ENCODE measurements around the gene NDUFB3. TPM values are rescaled to one million over a fixed set of nuclear protein-coding genes. Genes with fewer than 3 reads are reported as not detected.

NDUFB3 gene
- total and polyA plus RNA-seq, 2 donors (not counting 1 experiment from before 2014, with no cell fraction given) = 13.0 to 44.7 TPM

DNA sequence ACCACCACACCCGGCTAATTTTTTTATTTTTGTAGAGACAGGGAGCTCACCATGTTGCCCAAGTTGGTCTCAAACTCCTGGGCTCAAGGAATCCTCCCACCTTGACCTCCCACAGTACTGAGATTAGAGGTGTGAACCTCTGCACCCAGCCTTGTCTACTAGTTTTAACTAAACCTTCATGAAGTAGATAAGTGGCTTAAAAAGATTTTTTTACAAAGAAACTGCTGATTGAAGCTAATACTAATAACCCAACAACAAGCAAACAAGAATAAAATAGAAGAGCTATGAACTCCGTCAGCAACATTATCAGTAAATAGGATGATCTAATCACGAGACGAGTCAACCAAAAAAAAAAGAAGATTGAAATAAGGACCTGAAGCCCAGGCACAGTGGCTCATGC lies 18.8 kb downstream of the NDUFB3 start:
- Histone ChIP-seq H4K20me1 (ENCODE audit: control insufficient read depth, insufficient read depth, low read length, poor library complexity, severe bottlenecking) (no peaks in the 10 kb centered on the region), H3K9me3 (ENCODE audit: control extremely low read depth in 1 of 3, control insufficient read depth in 2 of 3, insufficient read depth in 1 of 3, low read length in 2 of 3) (no peaks in the 10 kb centered on the region), H3K4me1 (ENCODE audit: control insufficient read depth in 2 of 2, insufficient read depth in 2 of 2, low read length in 2 of 2) (no peaks in the 10 kb centered on the region), H2AFZ (ENCODE audit: insufficient read depth, low read depth, low read length, poor library complexity, severe bottlenecking) (no peak overlapping the region), H3K79me2 (ENCODE audit: control insufficient read depth, insufficient read depth, low read length) (no peaks in the 10 kb centered on the region), H3K36me3 (replicated peaks in 1 of 2; ENCODE audit: control extremely low read depth in 1 of 2, control insufficient read depth in 1 of 2, extremely low read depth in 1 of 2, insufficient read depth in 2 of 2, low read length in 1 of 2) (peaks cover 0 to 15% of the 10 kb centered on the region in 2 experiments), H3K4me2 (replicated peaks; ENCODE audit: low read depth, low read length, poor library complexity, severe bottlenecking) (no peak overlapping the region), H3K9ac (ENCODE audit: low read length) (no peak overlapping the region), H3K4me3 (ENCODE audit: control extremely low read depth in 1 of 5, extremely low read depth in 1 of 5, insufficient read depth in 1 of 5, low read depth in 2 of 5, low read length in 4 of 5) (no peak overlapping the region), H3K27ac (ENCODE audit: low read length in 2 of 2) (no peak overlapping the region), H3K27me3 (replicated peaks in 1 of 4; ENCODE audit: control extremely low read depth in 1 of 4, control insufficient read depth in 3 of 4, insufficient read depth in 4 of 4, low read length in 3 of 4) (no peaks in the 10 kb centered on the region)
- CTCF ChIA-PET = interaction anchor here (0.6 to 2.1 kb wide), 4 partner anchors 10 to 1484 kb away, joined by 3 to 7 read pairs (median 3); partner anchors contain the start of gene CFLAR
- no peak for ATAC-seq (ENCODE audit: low read depth)
- DNase-seq = no peak
- H3K4me1 Mint-ChIP-seq = no peaks in the 10 kb centered on the region
- H3K9me3 Mint-ChIP-seq (ENCODE audit: insufficient read depth) = no peaks in the 10 kb centered on the region
- POLR2A ChIA-PET = interaction anchor here (0.7 kb wide), 1 partner anchor 52 kb away, joined by 8 read pairs; no protein-coding TSS in a partner anchor
- no peak overlapping the region for H3K4me3 Mint-ChIP-seq
- no peak overlapping the region for H3K27ac Mint-ChIP-seq
- intact Hi-C loops (cut with micrococcal nuclease) = no loop called here
- WGBS (ENCODE audit: insufficient coverage) = 100% methylated on average over 3 of the region's 4 CpGs
- TF ChIP-seq EZH2 (IDR thresholded peaks at IDR 0.05; ENCODE audit: borderline replicate concordance, insufficient read depth, low read depth, low read length, poor library complexity, severe bottlenecking) = no peak
- TF ChIP-seq, protein P1, sequence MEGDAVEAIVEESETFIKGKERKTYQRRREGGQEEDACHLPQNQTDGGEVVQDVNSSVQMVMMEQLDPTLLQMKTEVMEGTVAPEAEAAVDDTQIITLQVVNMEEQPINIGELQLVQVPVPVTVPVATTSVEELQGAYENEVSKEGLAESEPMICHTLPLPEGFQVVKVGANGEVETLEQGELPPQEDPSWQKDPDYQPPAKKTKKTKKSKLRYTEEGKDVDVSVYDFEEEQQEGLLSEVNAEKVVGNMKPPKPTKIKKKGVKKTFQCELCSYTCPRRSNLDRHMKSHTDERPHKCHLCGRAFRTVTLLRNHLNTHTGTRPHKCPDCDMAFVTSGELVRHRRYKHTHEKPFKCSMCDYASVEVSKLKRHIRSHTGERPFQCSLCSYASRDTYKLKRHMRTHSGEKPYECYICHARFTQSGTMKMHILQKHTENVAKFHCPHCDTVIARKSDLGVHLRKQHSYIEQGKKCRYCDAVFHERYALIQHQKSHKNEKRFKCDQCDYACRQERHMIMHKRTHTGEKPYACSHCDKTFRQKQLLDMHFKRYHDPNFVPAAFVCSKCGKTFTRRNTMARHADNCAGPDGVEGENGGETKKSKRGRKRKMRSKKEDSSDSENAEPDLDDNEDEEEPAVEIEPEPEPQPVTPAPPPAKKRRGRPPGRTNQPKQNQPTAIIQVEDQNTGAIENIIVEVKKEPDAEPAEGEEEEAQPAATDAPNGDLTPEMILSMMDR (IDR thresholded peaks at IDR 0.05) = no peak
- H3K27me3 Mint-ChIP-seq = no peaks in the 10 kb centered on the region

DNA sequence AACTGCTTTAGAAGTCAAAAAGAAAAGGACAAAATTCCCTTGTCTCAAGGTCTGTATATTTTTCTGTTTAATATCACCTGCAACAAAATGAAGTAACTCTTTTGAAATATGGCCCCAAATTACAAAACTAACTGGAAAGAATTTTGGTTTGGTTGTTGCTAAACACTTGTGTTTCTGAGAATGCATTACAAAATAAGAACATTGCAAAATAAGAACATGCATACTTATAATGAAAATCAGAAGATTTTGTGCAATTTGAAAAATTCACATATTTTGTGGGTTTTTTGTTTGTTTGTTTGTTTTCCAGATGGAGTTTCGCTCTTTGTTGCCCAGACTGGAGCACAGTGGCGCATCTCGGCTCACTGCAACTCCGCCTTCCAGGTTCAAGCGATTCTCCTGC lies 21.8 kb downstream of the NDUFB3 start:
- TF ChIP-seq EZH2 (IDR thresholded peaks at IDR 0.05; ENCODE audit: borderline replicate concordance, insufficient read depth, low read depth, low read length, poor library complexity, severe bottlenecking) = no peak
- TF ChIP-seq, protein P1 (IDR thresholded peaks at IDR 0.05) = no peak
- DNase-seq (no peak), ATAC-seq (ENCODE audit: low read depth) (no peak)
- H3K27me3 Mint-ChIP-seq = no peaks in the 10 kb centered on the region
- Histone ChIP-seq H3K9ac (ENCODE audit: low read length) (no peak overlapping the region), H3K4me2 (replicated peaks; ENCODE audit: low read depth, low read length, poor library complexity, severe bottlenecking) (no peak overlapping the region), H3K9me3 (ENCODE audit: control extremely low read depth in 1 of 3, control insufficient read depth in 2 of 3, insufficient read depth in 1 of 3, low read length in 2 of 3) (no peaks in the 10 kb centered on the region), H3K27me3 (replicated peaks in 1 of 4; ENCODE audit: control extremely low read depth in 1 of 4, control insufficient read depth in 3 of 4, insufficient read depth in 4 of 4, low read length in 3 of 4) (no peaks in the 10 kb centered on the region), H3K79me2 (ENCODE audit: control insufficient read depth, insufficient read depth, low read length) (no peaks in the 10 kb centered on the region), H3K4me1 (ENCODE audit: control insufficient read depth in 2 of 2, insufficient read depth in 2 of 2, low read length in 2 of 2) (no peaks in the 10 kb centered on the region), H3K36me3 (replicated peaks in 1 of 2; ENCODE audit: control extremely low read depth in 1 of 2, control insufficient read depth in 1 of 2, extremely low read depth in 1 of 2, insufficient read depth in 2 of 2, low read length in 1 of 2) (peaks cover 2 to 5% of the 10 kb centered on the region in 2 experiments), H2AFZ (ENCODE audit: insufficient read depth, low read depth, low read length, poor library complexity, severe bottlenecking) (no peak overlapping the region), H3K27ac (ENCODE audit: low read length in 2 of 2) (no peak overlapping the region), H3K4me3 (ENCODE audit: control extremely low read depth in 1 of 5, extremely low read depth in 1 of 5, insufficient read depth in 1 of 5, low read depth in 2 of 5, low read length in 4 of 5) (no peak overlapping the region), H4K20me1 (ENCODE audit: control insufficient read depth, insufficient read depth, low read length, poor library complexity, severe bottlenecking) (no peaks in the 10 kb centered on the region)
- 80% methylated on average over 4 of the region's 5 CpGs for WGBS (ENCODE audit: insufficient coverage)
- ChIA-PET POLR2A (no interaction called here), CTCF (interaction anchor here (0.6 to 1.6 kb wide), 3 partner anchors 11 to 65 kb away, joined by 4 read pairs; no protein-coding TSS in a partner anchor)
- no peak overlapping the region for H3K4me3 Mint-ChIP-seq
- intact Hi-C loops (cut with micrococcal nuclease) = no loop called here
- no peaks in the 10 kb centered on the region for H3K4me1 Mint-ChIP-seq
- no peak overlapping the region for H3K27ac Mint-ChIP-seq
- H3K9me3 Mint-ChIP-seq (ENCODE audit: insufficient read depth) = no peaks in the 10 kb centered on the region
